ENCODE measurements around the gene NOTCH4.

- TF ChIP-seq GATA3 (IDR thresholded peaks at IDR 0.05; ENCODE audit: low read depth, low read length), result no peak
- no peak for TF ChIP-seq GATA2 (IDR thresholded peaks at IDR 0.05; ENCODE audit: low read depth, low read length)
Observed at GRCh38 chr6:32208996-32209395, 14.9 kb downstream of the NOTCH4 start.
